ENCODE measurements around the gene CAPN5.

DNA sequence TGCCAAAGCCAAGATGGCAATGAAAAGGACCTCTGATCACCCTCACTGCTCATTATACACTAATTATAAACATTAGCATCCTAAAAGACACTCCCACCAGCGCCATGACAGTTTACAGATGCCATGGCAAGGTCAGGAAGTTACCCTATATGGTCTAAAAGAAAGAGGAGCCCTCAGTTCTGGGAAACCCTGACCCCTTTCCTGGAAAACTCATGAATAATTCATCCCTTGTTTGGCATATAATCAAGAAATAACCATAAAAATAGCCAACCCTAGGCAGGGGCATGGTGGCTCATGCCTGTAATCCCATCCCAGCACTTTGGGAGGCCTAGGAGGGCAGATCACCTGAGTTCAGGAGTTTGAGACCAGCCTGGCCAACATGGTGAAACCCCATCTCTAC lies 12.7 kb upstream of the CAPN5 start:
- TF ChIP-seq FOXK1 (CRISPR knock-in tag; IDR thresholded peaks at IDR 0.05): no peak
- TF ChIP-seq, protein P1, sequence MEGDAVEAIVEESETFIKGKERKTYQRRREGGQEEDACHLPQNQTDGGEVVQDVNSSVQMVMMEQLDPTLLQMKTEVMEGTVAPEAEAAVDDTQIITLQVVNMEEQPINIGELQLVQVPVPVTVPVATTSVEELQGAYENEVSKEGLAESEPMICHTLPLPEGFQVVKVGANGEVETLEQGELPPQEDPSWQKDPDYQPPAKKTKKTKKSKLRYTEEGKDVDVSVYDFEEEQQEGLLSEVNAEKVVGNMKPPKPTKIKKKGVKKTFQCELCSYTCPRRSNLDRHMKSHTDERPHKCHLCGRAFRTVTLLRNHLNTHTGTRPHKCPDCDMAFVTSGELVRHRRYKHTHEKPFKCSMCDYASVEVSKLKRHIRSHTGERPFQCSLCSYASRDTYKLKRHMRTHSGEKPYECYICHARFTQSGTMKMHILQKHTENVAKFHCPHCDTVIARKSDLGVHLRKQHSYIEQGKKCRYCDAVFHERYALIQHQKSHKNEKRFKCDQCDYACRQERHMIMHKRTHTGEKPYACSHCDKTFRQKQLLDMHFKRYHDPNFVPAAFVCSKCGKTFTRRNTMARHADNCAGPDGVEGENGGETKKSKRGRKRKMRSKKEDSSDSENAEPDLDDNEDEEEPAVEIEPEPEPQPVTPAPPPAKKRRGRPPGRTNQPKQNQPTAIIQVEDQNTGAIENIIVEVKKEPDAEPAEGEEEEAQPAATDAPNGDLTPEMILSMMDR (IDR thresholded peaks at IDR 0.05): no peak
